ENCODE measurements around the gene PI4KA. TPM values are rescaled to one million over a fixed set of nuclear protein-coding genes. Genes with fewer than 3 reads are reported as not detected.

PI4KA gene
- total and polyA plus RNA-seq, 5 experiments from 2014 or later = 34.4 to 158 (median 69.6) TPM

- Mint-ChIP-seq H3K27ac (peak overlapping the region in 3 of 10 donors; percentile 1 to 49 (median 40)), H3K36me3 (peaks cover 7 to 75% (median 24%) of the 10 kb centered on the region in 3 donors), H3K4me1 (no peaks in the 10 kb centered on the region), H3K27me3 (no peaks in the 10 kb centered on the region), H3K9me3 (no peaks in the 10 kb centered on the region), H3K4me3 (no peak overlapping the region)
- ATAC-seq (no peak), DNase-seq (no peak)
- POLR2A ChIA-PET = no interaction called here
These were observed 40.1 kb downstream of the PI4KA start for GRCh38 chr22:20818471-20818870.

GRCh38 chr22:20816559-20816958, 42.1 kb downstream of the PI4KA start:
- H3K27me3 Mint-ChIP-seq = no peaks in the 10 kb centered on the region
- peaks cover 7 to 80% (median 23%) of the 10 kb centered on the region in 3 donors for H3K36me3 Mint-ChIP-seq
- no peaks in the 10 kb centered on the region for H3K9me3 Mint-ChIP-seq
- POLR2A ChIA-PET = interaction anchor here (1.3 kb wide), 1 partner anchor 12 kb away, joined by 5 read pairs; no protein-coding TSS in a partner anchor
- peaks cover 0 to 6% (median 1%) of the 10 kb centered on the region in 4 donors for H3K4me1 Mint-ChIP-seq
- no peak overlapping the region for H3K4me3 Mint-ChIP-seq
- ATAC-seq (no peak), DNase-seq (no peak)
- H3K27ac Mint-ChIP-seq = peak overlapping the region in 3 of 10 donors; percentile 22 to 47 (median 26)

GRCh38 chr22:20815477-20816050, 43.0 kb downstream of the PI4KA start:
- no peak for ATAC-seq
- peak overlapping the region in 3 of 10 donors; percentile 13 to 79 (median 15) for H3K27ac Mint-ChIP-seq
- no peak for DNase-seq
- H3K36me3 Mint-ChIP-seq = peaks cover 7 to 87% (median 23%) of the 10 kb centered on the region in 3 donors
- peaks cover 7 to 16% (median 11%) of the 10 kb centered on the region in 4 donors for H3K4me1 Mint-ChIP-seq
- no peaks in the 10 kb centered on the region for H3K27me3 Mint-ChIP-seq
- H3K4me3 Mint-ChIP-seq = no peak overlapping the region
- POLR2A ChIA-PET = interaction anchor here (1.3 kb wide), 1 partner anchor 11 kb away, joined by 5 read pairs; no protein-coding TSS in a partner anchor
- H3K9me3 Mint-ChIP-seq = no peaks in the 10 kb centered on the region

- no peak for ATAC-seq
- DNase-seq = no peak
- Mint-ChIP-seq H3K27ac (peak overlapping the region in 2 of 10 donors; percentile 19 to 33), H3K27me3 (no peaks in the 10 kb centered on the region), H3K36me3 (peaks cover 7 to 86% (median 27%) of the 10 kb centered on the region in 3 donors), H3K4me1 (peaks cover 7 to 29% (median 19%) of the 10 kb centered on the region in 4 donors), H3K9me3 (no peaks in the 10 kb centered on the region), H3K4me3 (no peak overlapping the region)
- POLR2A ChIA-PET = interaction anchor here (1.7 kb wide), 1 partner anchor 10 kb away, joined by 4 read pairs; no protein-coding TSS in a partner anchor
These were observed 44.3 kb downstream of the PI4KA start for GRCh38 chr22:20814221-20814808.

- Mint-ChIP-seq H3K27me3 (no peaks in the 10 kb centered on the region), H3K9me3 (no peaks in the 10 kb centered on the region), H3K4me3 (no peak overlapping the region), H3K4me1 (peaks cover 9 to 35% (median 19%) of the 10 kb centered on the region in 4 donors), H3K27ac (peak overlapping the region in 1 of 10 donors; percentile 38), H3K36me3 (peaks cover 0 to 85% (median 19%) of the 10 kb centered on the region in 3 donors)
- DNase-seq (no peak), ATAC-seq (no peak)
- POLR2A ChIA-PET = interaction anchor here (1.7 kb wide), 1 partner anchor 9 kb away, joined by 4 read pairs; no protein-coding TSS in a partner anchor
These were observed 45.6 kb downstream of the PI4KA start for GRCh38 chr22:20813056-20813455.

- Mint-ChIP-seq H3K27ac (peak overlapping the region in 9 of 10 donors; percentile 3 to 96 (median 87)), H3K4me1 (peaks cover 9 to 35% (median 19%) of the 10 kb centered on the region in 4 donors), H3K4me3 (no peak overlapping the region), H3K27me3 (no peaks in the 10 kb centered on the region), H3K9me3 (no peaks in the 10 kb centered on the region), H3K36me3 (peaks cover 0 to 86% (median 22%) of the 10 kb centered on the region in 3 donors)
- POLR2A ChIA-PET = no interaction called here
- DNase-seq = no peak
- ATAC-seq = no peak
These were observed 46.5 kb downstream of the PI4KA start for GRCh38 chr22:20811971-20812660.

GRCh38 chr22:20811171-20811570, 47.4 kb downstream of the PI4KA start:
- Mint-ChIP-seq H3K27me3 (no peaks in the 10 kb centered on the region), H3K27ac (peak overlapping the region; percentile 87 to 96 (median 94)), H3K4me1 (peaks cover 9 to 35% (median 19%) of the 10 kb centered on the region in 4 donors), H3K9me3 (no peaks in the 10 kb centered on the region), H3K4me3 (peak overlapping the region in 8 of 10 donors; percentile 43 to 79 (median 62)), H3K36me3 (peaks cover 0 to 84% (median 22%) of the 10 kb centered on the region in 3 donors)
- peak in 2 of 10 donors; percentile 9 to 12 for DNase-seq
- POLR2A ChIA-PET = no interaction called here
- peak in 1 of 2 donors; percentile 9 for ATAC-seq

GRCh38 chr22:20810645-20811044, 48.0 kb downstream of the PI4KA start:
- DNase-seq = peak; percentile 23 to 87 (median 72)
- peaks cover 0 to 85% (median 24%) of the 10 kb centered on the region in 3 donors for H3K36me3 Mint-ChIP-seq
- H3K27ac Mint-ChIP-seq = peak overlapping the region; percentile 87 to 96 (median 94)
- H3K9me3 Mint-ChIP-seq = no peaks in the 10 kb centered on the region
- peaks cover 9 to 35% (median 19%) of the 10 kb centered on the region in 4 donors for H3K4me1 Mint-ChIP-seq
- H3K4me3 Mint-ChIP-seq = peak overlapping the region in 9 of 10 donors; percentile 30 to 79 (median 67)
- POLR2A ChIA-PET = interaction anchor here (0.5 to 0.6 kb wide), 2 partner anchors 89 to 109 kb away, joined by 3 read pairs; no protein-coding TSS in a partner anchor
- ATAC-seq = peak; percentile 98
- H3K27me3 Mint-ChIP-seq = no peaks in the 10 kb centered on the region

GRCh38 chr22:20809538-20810185, 48.9 kb downstream of the PI4KA start:
- peak overlapping the region in 5 of 10 donors; percentile 1 to 79 (median 56) for H3K4me3 Mint-ChIP-seq
- no peaks in the 10 kb centered on the region for H3K9me3 Mint-ChIP-seq
- POLR2A ChIA-PET = interaction anchor here (0.5 to 0.6 kb wide), 2 partner anchors 68 to 90 kb away, joined by 3 read pairs; no protein-coding TSS in a partner anchor
- H3K27ac Mint-ChIP-seq = peak overlapping the region; percentile 87 to 96 (median 94)
- H3K27me3 Mint-ChIP-seq = no peaks in the 10 kb centered on the region
- peaks cover 9 to 35% (median 19%) of the 10 kb centered on the region in 4 donors for H3K4me1 Mint-ChIP-seq
- ATAC-seq = no peak
- peaks cover 0 to 90% (median 30%) of the 10 kb centered on the region in 3 donors for H3K36me3 Mint-ChIP-seq
- no peak for DNase-seq

GRCh38 chr22:20808844-20809243, 49.8 kb downstream of the PI4KA start:
- Mint-ChIP-seq H3K4me1 (peaks cover 9 to 35% (median 19%) of the 10 kb centered on the region in 4 donors), H3K36me3 (peaks cover 0 to 90% (median 35%) of the 10 kb centered on the region in 3 donors), H3K27ac (peak overlapping the region in 7 of 10 donors; percentile 63 to 96 (median 94)), H3K9me3 (no peaks in the 10 kb centered on the region), H3K4me3 (no peak overlapping the region), H3K27me3 (no peaks in the 10 kb centered on the region)
- POLR2A ChIA-PET = interaction anchor here (0.6 kb wide), 1 partner anchor 347 kb away, joined by 5 read pairs; no protein-coding TSS in a partner anchor
- DNase-seq (no peak), ATAC-seq (no peak)

GRCh38 chr22:20807315-20807752, 51.3 kb downstream of the PI4KA start:
- DNase-seq (no peak), ATAC-seq (no peak)
- Mint-ChIP-seq H3K36me3 (peaks cover 0 to 92% (median 40%) of the 10 kb centered on the region in 3 donors), H3K4me3 (no peak overlapping the region), H3K27ac (peak overlapping the region in 6 of 10 donors; percentile 29 to 72 (median 52)), H3K27me3 (no peaks in the 10 kb centered on the region), H3K4me1 (peaks cover 9 to 34% (median 19%) of the 10 kb centered on the region in 4 donors), H3K9me3 (no peaks in the 10 kb centered on the region)
- POLR2A ChIA-PET = no interaction called here

GRCh38 chr22:20805972-20806471, 52.6 kb downstream of the PI4KA start:
- Mint-ChIP-seq H3K4me3 (no peak overlapping the region), H3K4me1 (peaks cover 5 to 24% (median 13%) of the 10 kb centered on the region in 4 donors), H3K27ac (peak overlapping the region in 2 of 10 donors; percentile 22 to 69), H3K9me3 (no peaks in the 10 kb centered on the region), H3K27me3 (no peaks in the 10 kb centered on the region), H3K36me3 (peaks cover 0 to 95% (median 47%) of the 10 kb centered on the region in 3 donors)
- POLR2A ChIA-PET = no interaction called here
- DNase-seq (no peak), ATAC-seq (no peak)
